ENCODE measurements around the gene ABTB1. TPM values are rescaled to one million over a fixed set of nuclear protein-coding genes. Genes with fewer than 3 reads are reported as not detected.

The ABTB1 gene
- total RNA-seq, 1 experiment from 2014 or later: 1.5 TPM

- DNase-seq: no peak
- Histone ChIP-seq H3K36me3 (replicated peaks; ENCODE audit: control insufficient read depth, insufficient read depth, low read length) (no peaks in the 10 kb centered on the region), H3K4me3 (ENCODE audit: insufficient read depth, low read depth, low read length) (no peak overlapping the region), H3K27me3 (ENCODE audit: control insufficient read depth, insufficient read depth, low read length) (no peaks in the 10 kb centered on the region)
Measured at GRCh38 chr3:127708837-127709236, 36.1 kb downstream of the ABTB1 start.

- H3K4me3 ChIP-seq (ENCODE audit: insufficient read depth, low read depth, low read length): no peak overlapping the region
- no peaks in the 10 kb centered on the region for H3K36me3 ChIP-seq (replicated peaks; ENCODE audit: control insufficient read depth, insufficient read depth, low read length)
- DNase-seq: no peak
- H3K27me3 ChIP-seq (ENCODE audit: control insufficient read depth, insufficient read depth, low read length): no peaks in the 10 kb centered on the region
Measured at GRCh38 chr3:127709320-127710060, 36.7 kb downstream of the ABTB1 start.

GRCh38 chr3:127710155-127710941 is 37.6 kb downstream of the ABTB1 start:
- no peak for DNase-seq
- Histone ChIP-seq H3K27me3 (ENCODE audit: control insufficient read depth, insufficient read depth, low read length) (no peaks in the 10 kb centered on the region), H3K36me3 (replicated peaks; ENCODE audit: control insufficient read depth, insufficient read depth, low read length) (no peaks in the 10 kb centered on the region), H3K4me3 (ENCODE audit: insufficient read depth, low read depth, low read length) (no peak overlapping the region)

- Histone ChIP-seq H3K36me3 (replicated peaks; ENCODE audit: control insufficient read depth, insufficient read depth, low read length) (no peaks in the 10 kb centered on the region), H3K4me3 (ENCODE audit: insufficient read depth, low read depth, low read length) (no peak overlapping the region), H3K27me3 (ENCODE audit: control insufficient read depth, insufficient read depth, low read length) (no peaks in the 10 kb centered on the region)
- no peak for DNase-seq
Measured at GRCh38 chr3:127711021-127711695, 38.4 kb downstream of the ABTB1 start.

GRCh38 chr3:127711896-127712295 is 39.1 kb downstream of the ABTB1 start:
- Histone ChIP-seq H3K36me3 (replicated peaks; ENCODE audit: control insufficient read depth, insufficient read depth, low read length) (no peaks in the 10 kb centered on the region), H3K4me3 (ENCODE audit: insufficient read depth, low read depth, low read length) (no peak overlapping the region), H3K27me3 (ENCODE audit: control insufficient read depth, insufficient read depth, low read length) (no peaks in the 10 kb centered on the region)
- no peak for DNase-seq

GRCh38 chr3:127712461-127712860 is 39.7 kb downstream of the ABTB1 start:
- H3K4me3 ChIP-seq (ENCODE audit: insufficient read depth, low read depth, low read length): no peak overlapping the region
- H3K27me3 ChIP-seq (ENCODE audit: control insufficient read depth, insufficient read depth, low read length): no peaks in the 10 kb centered on the region
- no peaks in the 10 kb centered on the region for H3K36me3 ChIP-seq (replicated peaks; ENCODE audit: control insufficient read depth, insufficient read depth, low read length)
- DNase-seq: no peak

- no peaks in the 10 kb centered on the region for H3K27me3 ChIP-seq (ENCODE audit: control insufficient read depth, insufficient read depth, low read length)
- no peak overlapping the region for H3K4me3 ChIP-seq (ENCODE audit: insufficient read depth, low read depth, low read length)
- DNase-seq: no peak
- H3K36me3 ChIP-seq (replicated peaks; ENCODE audit: control insufficient read depth, insufficient read depth, low read length): no peaks in the 10 kb centered on the region
Measured at GRCh38 chr3:127712881-127713771, 40.4 kb downstream of the ABTB1 start.

- Histone ChIP-seq H3K27me3 (ENCODE audit: control insufficient read depth, insufficient read depth, low read length) (no peaks in the 10 kb centered on the region), H3K4me3 (ENCODE audit: insufficient read depth, low read depth, low read length) (no peak overlapping the region), H3K36me3 (replicated peaks; ENCODE audit: control insufficient read depth, insufficient read depth, low read length) (no peaks in the 10 kb centered on the region)
- no peak for DNase-seq
Measured at GRCh38 chr3:127714125-127714571, 41.4 kb downstream of the ABTB1 start.

- Histone ChIP-seq H3K4me3 (ENCODE audit: insufficient read depth, low read depth, low read length) (no peak overlapping the region), H3K36me3 (replicated peaks; ENCODE audit: control insufficient read depth, insufficient read depth, low read length) (no peaks in the 10 kb centered on the region), H3K27me3 (ENCODE audit: control insufficient read depth, insufficient read depth, low read length) (no peaks in the 10 kb centered on the region)
- no peak for DNase-seq
Measured at GRCh38 chr3:127714866-127715265, 42.1 kb downstream of the ABTB1 start.

- H3K4me3 ChIP-seq (ENCODE audit: insufficient read depth, low read depth, low read length): no peak overlapping the region
- H3K36me3 ChIP-seq (replicated peaks; ENCODE audit: control insufficient read depth, insufficient read depth, low read length): no peaks in the 10 kb centered on the region
- DNase-seq: no peak
- H3K27me3 ChIP-seq (ENCODE audit: control insufficient read depth, insufficient read depth, low read length): no peaks in the 10 kb centered on the region
Measured at GRCh38 chr3:127715532-127715931, 42.8 kb downstream of the ABTB1 start.

- no peaks in the 10 kb centered on the region for H3K27me3 ChIP-seq (ENCODE audit: control insufficient read depth, insufficient read depth, low read length)
- DNase-seq: no peak
- H3K36me3 ChIP-seq (replicated peaks; ENCODE audit: control insufficient read depth, insufficient read depth, low read length): no peaks in the 10 kb centered on the region
- no peak overlapping the region for H3K4me3 ChIP-seq (ENCODE audit: insufficient read depth, low read depth, low read length)
Measured at GRCh38 chr3:127716384-127716783, 43.6 kb downstream of the ABTB1 start.

GRCh38 chr3:127717357-127718244 is 44.8 kb downstream of the ABTB1 start:
- H3K36me3 ChIP-seq (replicated peaks; ENCODE audit: control insufficient read depth, insufficient read depth, low read length): no peaks in the 10 kb centered on the region
- H3K4me3 ChIP-seq (ENCODE audit: insufficient read depth, low read depth, low read length): no peak overlapping the region
- DNase-seq: no peak
- H3K27me3 ChIP-seq (ENCODE audit: control insufficient read depth, insufficient read depth, low read length): no peaks in the 10 kb centered on the region

- H3K4me3 ChIP-seq (ENCODE audit: insufficient read depth, low read depth, low read length): no peak overlapping the region
- DNase-seq: no peak
- H3K27me3 ChIP-seq (ENCODE audit: control insufficient read depth, insufficient read depth, low read length): no peaks in the 10 kb centered on the region
- no peaks in the 10 kb centered on the region for H3K36me3 ChIP-seq (replicated peaks; ENCODE audit: control insufficient read depth, insufficient read depth, low read length)
Measured at GRCh38 chr3:127718245-127718915, 45.6 kb downstream of the ABTB1 start.
